GM23338 (cell line): ENCODE data around the gene DTX1. TPM values are rescaled to one million over a fixed set of nuclear protein-coding genes. Genes with fewer than 3 reads are reported as not detected.

Experiments
- ATAC-seq: fragments of 200-7000 bp; cut with Tn5 transposase; 3 replicates; pipeline ENCODE4 v1.9.1; 2020
- DNase-seq: peaks from one replicate; pipeline ENCODE4 v3.0.0-alpha.2; 2015; ENCODE audit warnings: low spot score
- H2AFZ ChIP-seq: fragments of 200-600 bp; sonication (generic); 2 replicates; pipeline ENCODE4 v1.8.0; 2016; ENCODE audit warnings: antibody characterized with exemption, mild to moderate bottlenecking, moderate library complexity
- H3F3A ChIP-seq: fragments of 200-600 bp; sonication (generic); replicated peaks from 2 replicates; pipeline ENCODE4 v1.8.0; 2017; ENCODE audit warnings: antibody characterized with exemption, mixed run types, low read depth
- H3K27ac ChIP-seq: fragments of 200-600 bp; sonication (generic); 2 replicates; pipeline ENCODE4 v1.6.1; 2016; ENCODE audit warnings: low read depth
- H3K27me3 ChIP-seq: fragments of 200-600 bp; sonication (generic); 2 replicates; pipeline ENCODE4 v1.8.0; 2016; ENCODE audit warnings: mild to moderate bottlenecking, mixed run types, moderate library complexity; ENCODE audit not compliant: insufficient read depth
- H3K36me3 ChIP-seq: fragments of 200-600 bp; sonication (generic); 2 replicates; pipeline ENCODE4 v1.8.0; 2016; ENCODE audit warnings: mild to moderate bottlenecking; ENCODE audit not compliant: insufficient read depth
- H3K4me1 ChIP-seq: fragments of 200-600 bp; sonication (generic); 2 replicates; pipeline ENCODE4 v1.8.0; 2016; ENCODE audit warnings: mild to moderate bottlenecking, moderate library complexity; ENCODE audit not compliant: insufficient read depth
- H3K4me2 ChIP-seq: fragments of 200-600 bp; sonication (generic); 2 replicates; pipeline ENCODE4 v1.7.1; 2017; ENCODE audit warnings: mixed run types
- H3K4me3 ChIP-seq: fragments of 200-600 bp; sonication (generic); 2 replicates; pipeline ENCODE4 v1.6.1; 2016; ENCODE audit warnings: mixed run types
- H3K79me2 ChIP-seq: fragments of 200-600 bp; sonication (generic); replicated peaks from 2 replicates; pipeline ENCODE4 v1.8.0; 2017; ENCODE audit warnings: mild to moderate bottlenecking; ENCODE audit not compliant: insufficient read depth
- H3K9me2 ChIP-seq: fragments of 200-600 bp; sonication (generic); 2 replicates; pipeline ENCODE4 v1.8.0; 2017; ENCODE audit not compliant: insufficient read depth
- H4K20me1 ChIP-seq: fragments of 200-600 bp; sonication (generic); replicated peaks from 2 replicates; pipeline ENCODE4 v1.8.0; 2017; ENCODE audit warnings: mild to moderate bottlenecking; ENCODE audit not compliant: insufficient read depth
- H3K27ac Mint-ChIP-seq: 2 replicates; pipeline ENCODE4 v1.8.0; 2020; ENCODE audit warnings: inconsistent platforms, mild to moderate bottlenecking, moderate library complexity, mixed read lengths
- H3K27me3 Mint-ChIP-seq: 3 replicates; pipeline ENCODE4 v1.8.0; 2022; ENCODE audit warnings: low read depth, mild to moderate bottlenecking, moderate library complexity, mixed read lengths, inconsistent platforms; ENCODE audit not compliant: insufficient read depth, poor library complexity
- H3K36me3 Mint-ChIP-seq: 3 replicates; pipeline ENCODE4 v1.8.0; 2021; ENCODE audit warnings: low read depth, mild to moderate bottlenecking, inconsistent platforms, moderate library complexity, mixed read lengths
- H3K4me1 Mint-ChIP-seq: 3 replicates; pipeline ENCODE4 v1.8.0; 2020; ENCODE audit warnings: mild to moderate bottlenecking, inconsistent platforms, mixed read lengths
- H3K4me3 Mint-ChIP-seq: 3 replicates; pipeline ENCODE4 v1.8.0; 2021; ENCODE audit warnings: moderate library complexity, mild to moderate bottlenecking, inconsistent platforms, mixed read lengths
- H3K9me3 Mint-ChIP-seq: 3 replicates; pipeline ENCODE4 v1.8.0; 2020; ENCODE audit warnings: moderate library complexity, mild to moderate bottlenecking, inconsistent platforms, mixed read lengths
- CREB1 ChIP-seq: fragments of 250-450 bp; sonication (Bioruptor Pico); IDR thresholded peaks from 2 replicates; pipeline ENCODE4 v1.5.0; 2020; ENCODE audit warnings: low read depth, mild to moderate bottlenecking, moderate library complexity
- EZH2 ChIP-seq: fragments of 200-600 bp; sonication (generic); IDR thresholded peaks from one replicate; pipeline ENCODE4 v1.8.0; 2017; ENCODE audit warnings: antibody characterized with exemption, mild to moderate bottlenecking, low read depth; ENCODE audit not compliant: unreplicated experiment
- EZH2phosphoT487 ChIP-seq: fragments of 200-600 bp; sonication (generic); IDR thresholded peaks from one replicate; pipeline ENCODE4 v1.8.1; 2018; ENCODE audit warnings: antibody characterized with exemption; ENCODE audit not compliant: unreplicated experiment
- JUNB ChIP-seq: IDR thresholded peaks from one replicate; pipeline ENCODE4 v1.6.1; 2016; ENCODE audit warnings: antibody characterized with exemption; ENCODE audit not compliant: unreplicated experiment
- NANOG ChIP-seq: IDR thresholded peaks from 2 replicates; pipeline ENCODE4 v1.6.1; 2016; ENCODE audit warnings: antibody characterized with exemption, borderline replicate concordance
- POLR2AphosphoS5 ChIP-seq: IDR thresholded peaks from 2 replicates; pipeline ENCODE4 v1.6.1; 2016; ENCODE audit warnings: antibody characterized with exemption, low read depth
- STAT1 ChIP-seq: IDR thresholded peaks from one replicate; pipeline ENCODE4 v1.6.1; 2016; ENCODE audit warnings: antibody characterized with exemption; ENCODE audit not compliant: unreplicated experiment
- ZNF114 ChIP-seq: fragments of 250-450 bp; sonication (Bioruptor Pico); IDR thresholded peaks from 2 replicates; pipeline ENCODE4 v1.5.0; 2020; ENCODE audit warnings: mild to moderate bottlenecking, moderate library complexity
- ZNF331 ChIP-seq: fragments of 250-450 bp; sonication (Bioruptor Pico); IDR thresholded peaks from 2 replicates; pipeline ENCODE4 v1.5.0; 2020; ENCODE audit warnings: low read depth, mild to moderate bottlenecking, moderate library complexity
- polyA plus RNA-seq: library from polyadenylated mRNA; unstranded; fragments of >200 nt; fragmentation: Nextera tagmentation; extraction: Ambion mirVana; gene quantifications from 2 replicates; pipeline ENCODE4 v1.2.1, GENCODE V29; 2016
- total RNA-seq: library from RNA; depleted of rRNA; stranded (reverse); fragments of >200 nt; shearing (Covaris generic); gene quantifications from 2 replicates; pipeline ENCODE4 v1.2.3, GENCODE V29; 2014
- TF ChIP-seq, protein P1 (sequence below): IDR thresholded peaks from 2 replicates; pipeline ENCODE4 v1.6.1; 2016; ENCODE audit warnings: antibody characterized with exemption
- TF ChIP-seq, protein P2 (sequence below), 2 experiments: fragments of 200-600 bp in 1 of 2; sonication (generic) in 1 of 2; conservative IDR thresholded peaks; 2 replicates each; pipeline versions ENCODE4 v1.5.1 to v1.6.1; 2016 to 2017; ENCODE audit warnings: antibody characterized with exemption in 2 of 2, low read depth in 2 of 2, mild to moderate bottlenecking in 2 of 2, moderate library complexity in 1 of 2
- TF ChIP-seq, protein P3 (sequence below): IDR thresholded peaks from one replicate; pipeline ENCODE4 v1.6.1; 2018; ENCODE audit warnings: antibody characterized with exemption; ENCODE audit not compliant: unreplicated experiment
- TF ChIP-seq, protein P4 (sequence below): fragments of 250-450 bp; sonication (Bioruptor Pico); IDR thresholded peaks from 2 replicates; pipeline ENCODE4 v1.5.0; 2020; ENCODE audit warnings: mild to moderate bottlenecking, moderate library complexity

The DTX1 gene
- total and polyA plus RNA-seq, 2 experiments from 2014 or later, result 1.6 to 9.0 TPM

DNA sequence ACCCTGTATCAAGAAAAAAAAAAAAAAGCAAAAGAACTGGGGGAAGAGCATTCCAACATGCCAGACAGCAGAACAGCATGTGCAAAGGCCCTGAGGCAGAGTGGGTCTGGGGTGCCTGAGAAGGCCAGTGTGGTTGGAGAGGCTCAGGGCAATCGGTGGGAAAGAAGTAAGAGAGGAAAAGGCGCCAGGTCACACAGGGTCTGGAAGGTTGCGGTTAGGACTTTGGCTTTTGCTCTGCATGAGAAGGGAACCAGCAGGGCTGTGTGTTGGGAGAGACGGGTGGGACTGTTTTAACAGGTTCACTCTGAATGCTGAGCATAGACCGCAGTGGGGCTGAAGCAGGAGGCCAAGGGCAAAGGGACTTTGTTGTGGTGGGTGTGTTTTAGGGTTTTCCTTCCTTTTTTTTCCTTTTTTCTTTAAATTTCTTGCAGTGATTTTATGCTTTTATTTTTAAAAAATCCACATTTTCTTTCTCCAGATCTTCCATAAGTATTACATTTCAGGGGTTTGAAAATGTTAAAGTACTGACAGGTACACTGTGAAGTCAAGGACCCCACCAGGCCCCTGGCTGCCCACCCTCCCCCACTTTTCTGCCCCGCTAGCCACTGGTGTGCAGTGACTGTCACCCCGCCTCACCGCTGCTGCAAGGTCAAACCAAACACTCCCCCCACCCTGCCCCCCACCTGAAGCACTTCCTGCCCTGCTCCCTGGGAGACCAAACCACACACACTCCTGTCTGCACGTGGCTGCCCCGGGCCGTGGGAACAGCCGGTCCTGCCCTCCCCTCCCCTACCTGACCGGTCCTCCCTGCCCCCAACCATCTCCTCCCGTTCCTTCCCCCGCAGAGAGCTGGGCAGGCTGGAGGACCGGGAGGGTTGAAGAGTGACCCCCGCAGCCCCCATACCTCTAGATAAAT, 30.0 kb downstream of the DTX1 start:
- Histone ChIP-seq H3K27ac (no peak overlapping the region), H2AFZ (0 out of 2 replicates have a peak overlapping the region, but pooled peaks have one; percentile 72), H3K4me1 (peaks cover 6% of the 10 kb centered on the region; the same call in 1 of the 2 replicates), H3K4me3 (peak overlapping the region; percentile 26; the same call in 1 of the 2 replicates), H3K4me2 (peak overlapping the region; percentile 71), H3K27me3 (no peaks in the 10 kb centered on the region), H3F3A (no peaks in the 10 kb centered on the region), H4K20me1 (no peaks in the 10 kb centered on the region; the same call in 1 of the 2 replicates), H3K79me2 (no peaks in the 10 kb centered on the region), H3K36me3 (no peaks in the 10 kb centered on the region), H3K9me2 (no peaks in the 10 kb centered on the region)
- Mint-ChIP-seq H3K27me3 (peaks cover 22% of the 10 kb centered on the region), H3K36me3 (no peaks in the 10 kb centered on the region), H3K4me1 (peaks cover 20% of the 10 kb centered on the region), H3K9me3 (no peaks in the 10 kb centered on the region), H3K4me3 (peak overlapping the region; percentile 3; the same call in 1 of the 3 replicates), H3K27ac (no peak overlapping the region)
- no peak for DNase-seq
- ATAC-seq, result peak; percentile 52
- TF ChIP-seq, protein P1, sequence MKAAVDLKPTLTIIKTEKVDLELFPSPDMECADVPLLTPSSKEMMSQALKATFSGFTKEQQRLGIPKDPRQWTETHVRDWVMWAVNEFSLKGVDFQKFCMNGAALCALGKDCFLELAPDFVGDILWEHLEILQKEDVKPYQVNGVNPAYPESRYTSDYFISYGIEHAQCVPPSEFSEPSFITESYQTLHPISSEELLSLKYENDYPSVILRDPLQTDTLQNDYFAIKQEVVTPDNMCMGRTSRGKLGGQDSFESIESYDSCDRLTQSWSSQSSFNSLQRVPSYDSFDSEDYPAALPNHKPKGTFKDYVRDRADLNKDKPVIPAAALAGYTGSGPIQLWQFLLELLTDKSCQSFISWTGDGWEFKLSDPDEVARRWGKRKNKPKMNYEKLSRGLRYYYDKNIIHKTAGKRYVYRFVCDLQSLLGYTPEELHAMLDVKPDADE, result no peak
- TF ChIP-seq, protein P2, sequence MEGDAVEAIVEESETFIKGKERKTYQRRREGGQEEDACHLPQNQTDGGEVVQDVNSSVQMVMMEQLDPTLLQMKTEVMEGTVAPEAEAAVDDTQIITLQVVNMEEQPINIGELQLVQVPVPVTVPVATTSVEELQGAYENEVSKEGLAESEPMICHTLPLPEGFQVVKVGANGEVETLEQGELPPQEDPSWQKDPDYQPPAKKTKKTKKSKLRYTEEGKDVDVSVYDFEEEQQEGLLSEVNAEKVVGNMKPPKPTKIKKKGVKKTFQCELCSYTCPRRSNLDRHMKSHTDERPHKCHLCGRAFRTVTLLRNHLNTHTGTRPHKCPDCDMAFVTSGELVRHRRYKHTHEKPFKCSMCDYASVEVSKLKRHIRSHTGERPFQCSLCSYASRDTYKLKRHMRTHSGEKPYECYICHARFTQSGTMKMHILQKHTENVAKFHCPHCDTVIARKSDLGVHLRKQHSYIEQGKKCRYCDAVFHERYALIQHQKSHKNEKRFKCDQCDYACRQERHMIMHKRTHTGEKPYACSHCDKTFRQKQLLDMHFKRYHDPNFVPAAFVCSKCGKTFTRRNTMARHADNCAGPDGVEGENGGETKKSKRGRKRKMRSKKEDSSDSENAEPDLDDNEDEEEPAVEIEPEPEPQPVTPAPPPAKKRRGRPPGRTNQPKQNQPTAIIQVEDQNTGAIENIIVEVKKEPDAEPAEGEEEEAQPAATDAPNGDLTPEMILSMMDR (conservative IDR thresholded peaks at IDR 0.05; ENCODE audit: low read depth in 2 of 2), result no peak
- TF ChIP-seq POLR2AphosphoS5 (no peak), CREB1 (CRISPR knock-in tag) (no peak), ZNF114 (CRISPR knock-in tag) (no peak), EZH2 (no peak), JUNB (no peak), ZNF331 (no peak), STAT1 (no peak), NANOG (no peak), EZH2phosphoT487 (no peak)
- TF ChIP-seq, protein P3, sequence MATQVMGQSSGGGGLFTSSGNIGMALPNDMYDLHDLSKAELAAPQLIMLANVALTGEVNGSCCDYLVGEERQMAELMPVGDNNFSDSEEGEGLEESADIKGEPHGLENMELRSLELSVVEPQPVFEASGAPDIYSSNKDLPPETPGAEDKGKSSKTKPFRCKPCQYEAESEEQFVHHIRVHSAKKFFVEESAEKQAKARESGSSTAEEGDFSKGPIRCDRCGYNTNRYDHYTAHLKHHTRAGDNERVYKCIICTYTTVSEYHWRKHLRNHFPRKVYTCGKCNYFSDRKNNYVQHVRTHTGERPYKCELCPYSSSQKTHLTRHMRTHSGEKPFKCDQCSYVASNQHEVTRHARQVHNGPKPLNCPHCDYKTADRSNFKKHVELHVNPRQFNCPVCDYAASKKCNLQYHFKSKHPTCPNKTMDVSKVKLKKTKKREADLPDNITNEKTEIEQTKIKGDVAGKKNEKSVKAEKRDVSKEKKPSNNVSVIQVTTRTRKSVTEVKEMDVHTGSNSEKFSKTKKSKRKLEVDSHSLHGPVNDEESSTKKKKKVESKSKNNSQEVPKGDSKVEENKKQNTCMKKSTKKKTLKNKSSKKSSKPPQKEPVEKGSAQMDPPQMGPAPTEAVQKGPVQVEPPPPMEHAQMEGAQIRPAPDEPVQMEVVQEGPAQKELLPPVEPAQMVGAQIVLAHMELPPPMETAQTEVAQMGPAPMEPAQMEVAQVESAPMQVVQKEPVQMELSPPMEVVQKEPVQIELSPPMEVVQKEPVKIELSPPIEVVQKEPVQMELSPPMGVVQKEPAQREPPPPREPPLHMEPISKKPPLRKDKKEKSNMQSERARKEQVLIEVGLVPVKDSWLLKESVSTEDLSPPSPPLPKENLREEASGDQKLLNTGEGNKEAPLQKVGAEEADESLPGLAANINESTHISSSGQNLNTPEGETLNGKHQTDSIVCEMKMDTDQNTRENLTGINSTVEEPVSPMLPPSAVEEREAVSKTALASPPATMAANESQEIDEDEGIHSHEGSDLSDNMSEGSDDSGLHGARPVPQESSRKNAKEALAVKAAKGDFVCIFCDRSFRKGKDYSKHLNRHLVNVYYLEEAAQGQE, result no peak
- TF ChIP-seq, protein P4, sequence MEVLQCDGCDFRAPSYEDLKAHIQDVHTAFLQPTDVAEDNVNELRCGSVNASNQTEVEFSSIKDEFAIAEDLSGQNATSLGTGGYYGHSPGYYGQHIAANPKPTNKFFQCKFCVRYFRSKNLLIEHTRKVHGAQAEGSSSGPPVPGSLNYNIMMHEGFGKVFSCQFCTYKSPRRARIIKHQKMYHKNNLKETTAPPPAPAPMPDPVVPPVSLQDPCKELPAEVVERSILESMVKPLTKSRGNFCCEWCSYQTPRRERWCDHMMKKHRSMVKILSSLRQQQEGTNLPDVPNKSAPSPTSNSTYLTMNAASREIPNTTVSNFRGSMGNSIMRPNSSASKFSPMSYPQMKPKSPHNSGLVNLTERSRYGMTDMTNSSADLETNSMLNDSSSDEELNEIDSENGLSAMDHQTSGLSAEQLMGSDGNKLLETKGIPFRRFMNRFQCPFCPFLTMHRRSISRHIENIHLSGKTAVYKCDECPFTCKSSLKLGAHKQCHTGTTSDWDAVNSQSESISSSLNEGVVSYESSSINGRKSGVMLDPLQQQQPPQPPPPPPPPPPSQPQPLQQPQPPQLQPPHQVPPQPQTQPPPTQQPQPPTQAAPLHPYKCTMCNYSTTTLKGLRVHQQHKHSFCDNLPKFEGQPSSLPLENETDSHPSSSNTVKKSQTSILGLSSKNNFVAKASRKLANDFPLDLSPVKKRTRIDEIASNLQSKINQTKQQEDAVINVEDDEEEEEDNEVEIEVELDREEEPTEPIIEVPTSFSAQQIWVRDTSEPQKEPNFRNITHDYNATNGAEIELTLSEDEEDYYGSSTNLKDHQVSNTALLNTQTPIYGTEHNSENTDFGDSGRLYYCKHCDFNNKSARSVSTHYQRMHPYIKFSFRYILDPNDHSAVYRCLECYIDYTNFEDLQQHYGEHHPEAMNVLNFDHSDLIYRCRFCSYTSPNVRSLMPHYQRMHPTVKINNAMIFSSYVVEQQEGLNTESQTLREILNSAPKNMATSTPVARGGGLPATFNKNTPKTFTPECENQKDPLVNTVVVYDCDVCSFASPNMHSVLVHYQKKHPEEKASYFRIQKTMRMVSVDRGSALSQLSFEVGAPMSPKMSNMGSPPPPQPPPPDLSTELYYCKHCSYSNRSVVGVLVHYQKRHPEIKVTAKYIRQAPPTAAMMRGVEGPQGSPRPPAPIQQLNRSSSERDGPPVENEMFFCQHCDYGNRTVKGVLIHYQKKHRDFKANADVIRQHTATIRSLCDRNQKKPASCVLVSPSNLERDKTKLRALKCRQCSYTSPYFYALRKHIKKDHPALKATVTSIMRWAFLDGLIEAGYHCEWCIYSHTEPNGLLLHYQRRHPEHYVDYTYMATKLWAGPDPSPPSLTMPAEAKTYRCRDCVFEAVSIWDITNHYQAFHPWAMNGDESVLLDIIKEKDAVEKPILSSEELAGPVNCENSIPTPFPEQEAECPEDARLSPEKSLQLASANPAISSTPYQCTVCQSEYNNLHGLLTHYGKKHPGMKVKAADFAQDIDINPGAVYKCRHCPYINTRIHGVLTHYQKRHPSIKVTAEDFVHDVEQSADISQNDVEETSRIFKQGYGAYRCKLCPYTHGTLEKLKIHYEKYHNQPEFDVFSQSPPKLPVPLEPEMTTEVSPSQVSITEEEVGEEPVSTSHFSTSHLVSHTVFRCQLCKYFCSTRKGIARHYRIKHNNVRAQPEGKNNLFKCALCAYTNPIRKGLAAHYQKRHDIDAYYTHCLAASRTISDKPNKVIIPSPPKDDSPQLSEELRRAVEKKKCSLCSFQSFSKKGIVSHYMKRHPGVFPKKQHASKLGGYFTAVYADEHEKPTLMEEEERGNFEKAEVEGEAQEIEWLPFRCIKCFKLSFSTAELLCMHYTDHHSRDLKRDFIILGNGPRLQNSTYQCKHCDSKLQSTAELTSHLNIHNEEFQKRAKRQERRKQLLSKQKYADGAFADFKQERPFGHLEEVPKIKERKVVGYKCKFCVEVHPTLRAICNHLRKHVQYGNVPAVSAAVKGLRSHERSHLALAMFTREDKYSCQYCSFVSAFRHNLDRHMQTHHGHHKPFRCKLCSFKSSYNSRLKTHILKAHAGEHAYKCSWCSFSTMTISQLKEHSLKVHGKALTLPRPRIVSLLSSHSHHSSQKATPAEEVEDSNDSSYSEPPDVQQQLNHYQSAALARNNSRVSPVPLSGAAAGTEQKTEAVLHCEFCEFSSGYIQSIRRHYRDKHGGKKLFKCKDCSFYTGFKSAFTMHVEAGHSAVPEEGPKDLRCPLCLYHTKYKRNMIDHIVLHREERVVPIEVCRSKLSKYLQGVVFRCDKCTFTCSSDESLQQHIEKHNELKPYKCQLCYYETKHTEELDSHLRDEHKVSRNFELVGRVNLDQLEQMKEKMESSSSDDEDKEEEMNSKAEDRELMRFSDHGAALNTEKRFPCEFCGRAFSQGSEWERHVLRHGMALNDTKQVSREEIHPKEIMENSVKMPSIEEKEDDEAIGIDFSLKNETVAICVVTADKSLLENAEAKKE (CRISPR knock-in tag), result no peak
